Smooth muscle cell (in vitro differentiated cells): Measurements from ENCODE around the gene TOM1. TPM values are rescaled to one million over a fixed set of nuclear protein-coding genes. Genes with fewer than 3 reads are reported as not detected.

Source experiments
- DNase-seq: peaks from one replicate; lab custom pipeline; 2025; ENCODE audit not compliant: unreplicated experiment; lab: John Stamatoyannopoulos, UW
- H2AFZ ChIP-seq: fragments of 200-600 bp; sonication (generic); 2 replicates; pipeline ENCODE4 v1.6.0; 2016; ENCODE audit warnings: antibody characterized with exemption, low read depth, mild to moderate bottlenecking
- H3F3A ChIP-seq: fragments of 200-600 bp; sonication (generic); 2 replicates; pipeline ENCODE4 v1.6.0; 2017; ENCODE audit warnings: antibody characterized with exemption, low read depth
- H3K27ac ChIP-seq: fragments of 200-600 bp; sonication (generic); 2 replicates; pipeline ENCODE4 v1.5.1; 2016; ENCODE audit warnings: low read depth, mild to moderate bottlenecking
- H3K27me3 ChIP-seq: fragments of 200-600 bp; sonication (generic); 2 replicates; pipeline ENCODE4 v1.6.1; 2016; ENCODE audit warnings: low read depth, mild to moderate bottlenecking
- H3K36me3 ChIP-seq: fragments of 200-600 bp; sonication (generic); 2 replicates; pipeline ENCODE4 v1.5.1; 2016; ENCODE audit warnings: low read depth
- H3K4me1 ChIP-seq: fragments of 200-600 bp; sonication (generic); 2 replicates; pipeline ENCODE4 v1.5.1; 2016; ENCODE audit warnings: low read depth
- H3K4me2 ChIP-seq: fragments of 200-600 bp; sonication (generic); 2 replicates; pipeline ENCODE4 v1.6.0; 2016; ENCODE audit warnings: mild to moderate bottlenecking
- H3K4me3 ChIP-seq: fragments of 200-600 bp; sonication (generic); 2 replicates; pipeline ENCODE4 v1.5.1; 2016; ENCODE audit warnings: mild to moderate bottlenecking
- H3K79me2 ChIP-seq: fragments of 200-600 bp; sonication (generic); 2 replicates; pipeline ENCODE4 v1.6.0; 2016; ENCODE audit warnings: low read depth, mild to moderate bottlenecking
- H3K9ac ChIP-seq: fragments of 200-600 bp; sonication (generic); 2 replicates; pipeline ENCODE4 v1.6.0; 2016; ENCODE audit warnings: low read depth
- H3K9me3 ChIP-seq: fragments of 200-600 bp; sonication (generic); replicated peaks from 2 replicates; pipeline ENCODE4 v1.5.1; 2016; ENCODE audit warnings: low read depth
- H4K20me1 ChIP-seq: fragments of 200-600 bp; sonication (generic); 2 replicates; pipeline ENCODE4 v1.6.0; 2016; ENCODE audit warnings: low read depth
- WGBS: methylation state at CpG from one replicate; pipeline ENCODE4 v1.1.7; 2016; ENCODE audit warnings: low lambda C conversion rate; 5-methylcytosine and 5-hydroxymethylcytosine counted together
- polyA plus RNA-seq: library from polyadenylated mRNA; unstranded; fragments of >200 nt; fragmentation: Nextera tagmentation; extraction: Ambion mirVana; gene quantifications from 2 replicates; pipeline ENCODE4 v1.2.1, GENCODE V29; 2016
- total RNA-seq: library from RNA; depleted of rRNA; stranded (reverse); fragments of >200 nt; gene quantifications from 2 replicates; pipeline ENCODE4 v1.2.3, GENCODE V29; 2014
- TF ChIP-seq, protein P1 (sequence below): fragments of 200-600 bp; sonication (generic); IDR thresholded peaks from 2 replicates; pipeline ENCODE4 v1.5.1; 2017; ENCODE audit warnings: borderline replicate concordance, mild to moderate bottlenecking, antibody characterized with exemption; ENCODE audit not compliant: insufficient read depth, poor library complexity, severe bottlenecking

The TOM1 gene
- total and polyA plus RNA-seq, 2 experiments from 2014 or later, result 86.1 to 127 TPM

DNA sequence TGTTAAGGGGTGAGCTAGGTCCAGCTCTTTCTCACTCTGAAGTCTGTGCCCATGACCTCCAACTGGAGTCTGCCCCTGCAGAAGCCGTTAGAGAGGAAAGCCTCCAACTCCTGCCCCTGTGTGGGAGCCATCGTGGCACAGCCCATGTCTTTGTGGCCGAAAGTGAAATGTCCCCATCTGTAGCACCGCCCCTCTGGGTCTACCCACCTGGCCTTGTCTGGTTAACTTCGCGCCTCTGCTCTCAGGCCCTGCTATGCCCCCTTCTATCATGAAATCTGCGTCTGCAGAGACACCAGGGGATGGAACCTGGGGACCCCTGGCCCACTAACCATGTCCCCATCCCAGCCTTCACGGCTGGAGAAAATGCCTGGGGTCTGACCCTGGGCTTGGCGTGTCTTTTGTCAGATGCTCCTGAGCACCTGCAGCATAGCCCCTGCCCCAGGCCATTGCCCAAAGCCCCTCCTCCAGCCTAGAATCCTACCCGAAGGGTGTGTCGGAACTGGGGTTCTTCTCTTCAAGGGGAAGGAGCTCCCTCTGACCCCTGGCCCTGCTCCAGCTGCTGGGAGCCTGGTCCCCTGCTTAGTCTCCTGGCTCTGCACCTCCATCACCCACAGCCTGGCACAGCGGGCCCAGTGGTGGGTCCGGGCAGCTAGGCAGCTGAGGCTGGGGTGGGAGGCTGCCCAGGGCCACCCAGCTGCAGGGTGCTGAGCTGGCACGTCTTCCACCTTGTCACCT, 45.4 kb downstream of the TOM1 start:
- Histone ChIP-seq H4K20me1 (no peaks in the 10 kb centered on the region), H3K9ac (no peak overlapping the region), H3K27me3 (no peaks in the 10 kb centered on the region), H3K4me3 (no peak overlapping the region), H3K4me2 (no peak overlapping the region), H3K9me3 (no peaks in the 10 kb centered on the region), H3K27ac (no peak overlapping the region), H3F3A (peaks cover 3% of the 10 kb centered on the region), H2AFZ (no peak overlapping the region), H3K36me3 (no peaks in the 10 kb centered on the region), H3K4me1 (no peaks in the 10 kb centered on the region), H3K79me2 (no peaks in the 10 kb centered on the region)
- TF ChIP-seq, protein P1, sequence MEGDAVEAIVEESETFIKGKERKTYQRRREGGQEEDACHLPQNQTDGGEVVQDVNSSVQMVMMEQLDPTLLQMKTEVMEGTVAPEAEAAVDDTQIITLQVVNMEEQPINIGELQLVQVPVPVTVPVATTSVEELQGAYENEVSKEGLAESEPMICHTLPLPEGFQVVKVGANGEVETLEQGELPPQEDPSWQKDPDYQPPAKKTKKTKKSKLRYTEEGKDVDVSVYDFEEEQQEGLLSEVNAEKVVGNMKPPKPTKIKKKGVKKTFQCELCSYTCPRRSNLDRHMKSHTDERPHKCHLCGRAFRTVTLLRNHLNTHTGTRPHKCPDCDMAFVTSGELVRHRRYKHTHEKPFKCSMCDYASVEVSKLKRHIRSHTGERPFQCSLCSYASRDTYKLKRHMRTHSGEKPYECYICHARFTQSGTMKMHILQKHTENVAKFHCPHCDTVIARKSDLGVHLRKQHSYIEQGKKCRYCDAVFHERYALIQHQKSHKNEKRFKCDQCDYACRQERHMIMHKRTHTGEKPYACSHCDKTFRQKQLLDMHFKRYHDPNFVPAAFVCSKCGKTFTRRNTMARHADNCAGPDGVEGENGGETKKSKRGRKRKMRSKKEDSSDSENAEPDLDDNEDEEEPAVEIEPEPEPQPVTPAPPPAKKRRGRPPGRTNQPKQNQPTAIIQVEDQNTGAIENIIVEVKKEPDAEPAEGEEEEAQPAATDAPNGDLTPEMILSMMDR, result no peak
- no peak for DNase-seq
- WGBS, result 97% methylated on average over 14 of the region's 14 CpGs

GRCh38 chr22:35345808-35346505, 46.3 kb downstream of the TOM1 start:
- WGBS, result 97% methylated on average over 11 of the region's 11 CpGs
- Histone ChIP-seq H3K9ac (no peak overlapping the region), H2AFZ (no peak overlapping the region), H3K36me3 (no peaks in the 10 kb centered on the region), H4K20me1 (no peaks in the 10 kb centered on the region), H3K4me2 (no peak overlapping the region), H3K4me1 (no peaks in the 10 kb centered on the region), H3K27ac (no peak overlapping the region), H3K27me3 (no peaks in the 10 kb centered on the region), H3F3A (no peaks in the 10 kb centered on the region), H3K79me2 (no peaks in the 10 kb centered on the region), H3K9me3 (no peaks in the 10 kb centered on the region), H3K4me3 (no peak overlapping the region)
- DNase-seq, result no peak
- TF ChIP-seq, protein P1, result no peak

DNA sequence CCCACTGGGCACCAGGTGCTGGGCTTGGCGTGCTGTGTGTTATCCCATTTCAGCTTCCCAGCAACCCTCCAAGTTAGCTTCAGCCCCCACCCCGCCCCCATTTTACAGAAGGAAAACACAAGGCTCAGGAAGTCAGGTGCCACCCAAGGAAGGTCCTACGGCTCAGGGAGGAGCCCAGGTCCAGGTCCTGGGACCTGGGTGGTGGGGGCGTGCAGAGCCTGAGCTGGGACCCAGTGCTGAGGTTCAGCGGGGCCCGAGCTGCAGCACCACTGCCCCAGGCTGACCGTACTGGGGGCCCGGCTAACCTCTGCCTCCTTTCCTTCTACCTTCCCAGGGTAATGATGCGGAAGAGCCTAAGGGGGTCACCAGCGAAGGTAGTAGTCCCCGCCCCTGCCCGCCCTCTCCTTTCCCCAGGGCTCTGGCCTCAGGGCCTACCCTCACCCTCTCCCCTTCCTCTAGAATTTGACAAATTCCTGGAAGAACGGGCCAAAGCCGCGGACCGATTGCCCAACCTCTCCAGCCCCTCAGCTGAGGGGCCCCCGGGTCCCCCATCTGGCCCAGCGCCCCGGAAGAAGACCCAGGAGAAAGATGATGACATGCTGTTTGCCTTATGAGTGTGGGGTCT, 47.0 kb downstream of the TOM1 start:
- Histone ChIP-seq H3K9ac (no peak overlapping the region), H3K4me2 (no peak overlapping the region), H3F3A (no peaks in the 10 kb centered on the region), H4K20me1 (no peaks in the 10 kb centered on the region), H3K9me3 (no peaks in the 10 kb centered on the region), H3K27ac (no peak overlapping the region), H3K4me3 (no peak overlapping the region), H3K4me1 (no peaks in the 10 kb centered on the region), H2AFZ (no peak overlapping the region), H3K79me2 (no peaks in the 10 kb centered on the region), H3K36me3 (no peaks in the 10 kb centered on the region), H3K27me3 (no peaks in the 10 kb centered on the region)
- 93% methylated on average over 19 of the region's 19 CpGs for WGBS
- TF ChIP-seq, protein P1, result no peak
- no peak for DNase-seq
